ENCODE results near the gene MUC4.

DNA sequence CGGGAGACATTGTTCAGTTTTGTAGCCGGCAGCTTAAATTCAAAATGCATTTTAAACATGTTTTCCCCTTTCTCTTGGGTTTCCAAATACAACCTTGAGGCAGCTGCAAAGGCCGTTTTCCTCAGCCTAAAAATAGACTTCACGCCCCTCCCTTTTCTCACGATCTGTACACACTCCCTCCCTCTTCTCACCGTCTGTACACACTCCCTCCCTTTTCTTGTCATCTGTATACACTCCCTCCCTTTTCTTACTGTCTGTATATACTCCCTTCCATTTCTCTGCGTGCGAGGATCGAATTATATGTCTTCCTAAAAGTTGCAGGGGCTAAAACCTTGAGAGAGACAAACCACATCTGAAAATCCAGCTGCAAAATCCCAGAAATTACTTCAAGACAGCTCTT is 8.9 kb downstream of the MUC4 start:
- no peak for TF ChIP-seq EZH2 (IDR thresholded peaks at IDR 0.05; ENCODE audit: borderline replicate concordance, low read length)
- TF ChIP-seq CTCF (IDR thresholded peaks at IDR 0.05; ENCODE audit: low read length): no peak

Measured in OCI-LY1 (cell line).